ENCODE measurements around the gene DENND6A. TPM values are rescaled to one million over a fixed set of nuclear protein-coding genes. Genes with fewer than 3 reads are reported as not detected.

The DENND6A gene
- total and polyA plus RNA-seq, 3 donors from 2014 or later = 16.0 to 20.6 (median 18.7) TPM

- no peak for TF ChIP-seq CTCF (IDR thresholded peaks at IDR 0.05)
- Histone ChIP-seq H3K27me3 (no peaks in the 10 kb centered on the region), H3K4me3 (no peak overlapping the region), H3K4me1 (no peaks in the 10 kb centered on the region), H3K9me3 (no peaks in the 10 kb centered on the region), H3K27ac (no peak overlapping the region), H3K36me3 (ENCODE audit: low read depth, missing control alignments) (no peaks in the 10 kb centered on the region)
- intact Hi-C loops (cut with DNase I; ENCODE audit: low total_unique reads) = no loop called here
- DNase-seq = no peak
Observed at GRCh38 chr3:57605683-57606082, 87.2 kb downstream of the DENND6A start.

- Histone ChIP-seq H3K27me3 (no peaks in the 10 kb centered on the region), H3K4me3 (no peak overlapping the region), H3K4me1 (no peaks in the 10 kb centered on the region), H3K9me3 (no peaks in the 10 kb centered on the region), H3K27ac (no peak overlapping the region), H3K36me3 (ENCODE audit: low read depth, missing control alignments) (no peaks in the 10 kb centered on the region)
- intact Hi-C loops (cut with DNase I; ENCODE audit: low total_unique reads) = no loop called here
- TF ChIP-seq CTCF (IDR thresholded peaks at IDR 0.05) (no peak), POLR2A (IDR thresholded peaks at IDR 0.05) (no peak)
- WGBS, 2 donors = 32 to 61% methylated on average over 2 of the region's 2 CpGs
- no peak for DNase-seq
Observed at GRCh38 chr3:57604971-57605370, 87.9 kb downstream of the DENND6A start.

- Histone ChIP-seq H3K27ac (no peak overlapping the region), H3K36me3 (ENCODE audit: low read depth, missing control alignments) (no peaks in the 10 kb centered on the region), H3K9me3 (no peaks in the 10 kb centered on the region), H3K4me3 (no peak overlapping the region), H3K4me1 (peaks cover 20% of the 10 kb centered on the region), H3K27me3 (no peaks in the 10 kb centered on the region)
- no peak for DNase-seq
- intact Hi-C loops (cut with DNase I; ENCODE audit: low total_unique reads) = no loop called here
- TF ChIP-seq POLR2A (IDR thresholded peaks at IDR 0.05) (no peak), CTCF (IDR thresholded peaks at IDR 0.05) (no peak)
- WGBS, 2 donors = 88 to 94% methylated on average over 2 of the region's 2 CpGs
Observed at GRCh38 chr3:57600195-57600594, 92.7 kb downstream of the DENND6A start.

GRCh38 chr3:57598765-57599360, 94.0 kb downstream of the DENND6A start:
- intact Hi-C loops (cut with DNase I; ENCODE audit: low total_unique reads) = loop anchor here (5.0 kb wide), 1 partner anchor 158 kb away; the partner anchor contains the start of gene SLMAP
- Histone ChIP-seq H3K9me3 (no peaks in the 10 kb centered on the region), H3K27me3 (no peaks in the 10 kb centered on the region), H3K4me1 (peaks cover 32% of the 10 kb centered on the region), H3K27ac (peak overlapping the region; percentile 92 to 98), H3K36me3 (ENCODE audit: low read depth, missing control alignments) (no peaks in the 10 kb centered on the region), H3K4me3 (peak overlapping the region; percentile 91 to 97)
- DNase-seq = no peak
- TF ChIP-seq CTCF (IDR thresholded peaks at IDR 0.05) (no peak), POLR2A (IDR thresholded peaks at IDR 0.05) (no peak)
- WGBS, 2 donors = 34 to 35% methylated on average over 5 of the region's 5 CpGs

Data from testis (tissue), 3 donors.